Measurements from ENCODE around the gene RALB. TPM values are rescaled to one million over a fixed set of nuclear protein-coding genes. Genes with fewer than 3 reads are reported as not detected.

RALB gene
- polyA plus RNA-seq, 1 of the 3 experiments (the other 2 are of a cell fraction) = 37.2 TPM

- Histone ChIP-seq H3K27me3 (ENCODE audit: insufficient read depth) (no peaks in the 10 kb centered on the region), H4K20me1 (ENCODE audit: insufficient read depth) (0 out of 2 replicates have a peak, but pooled peaks cover 7% of the 10 kb centered on the region), H3K4me1 (ENCODE audit: control insufficient read depth in 1 of 2, insufficient read depth in 2 of 2, low read depth in 1 of 2, low read length in 1 of 2) (no peaks in the 10 kb centered on the region), H3K36me3 (replicated peaks in 1 of 2; ENCODE audit: control insufficient read depth in 1 of 2, insufficient read depth in 2 of 2, low read length in 1 of 2) (peaks cover 17 to 22% of the 10 kb centered on the region in 2 experiments), H3K4me3 (ENCODE audit: low read depth in 2 of 2, low read length in 1 of 2) (no peak overlapping the region), H3K9me2 (no peaks in the 10 kb centered on the region), H3K27ac (ENCODE audit: low read depth in 2 of 2, low read length in 1 of 2) (no peak overlapping the region), H3K9ac (no peak overlapping the region), H3K9me3 (no peaks in the 10 kb centered on the region), H3F3A (replicated peaks; ENCODE audit: insufficient read depth) (no peaks in the 10 kb centered on the region), H3K4me2 (no peak overlapping the region), H3K79me2 (ENCODE audit: insufficient read depth) (no peaks in the 10 kb centered on the region), H2AFZ (ENCODE audit: low read depth) (no peak overlapping the region)
- POLR2A ChIA-PET = no interaction called here
- CTCF ChIA-PET = interaction anchor here (1.4 to 2.1 kb wide), 4 partner anchors 9 to 380 kb away, joined by 4 to 12 read pairs (median 6); no protein-coding TSS in a partner anchor
- TF ChIP-seq SMC3 (IDR thresholded peaks at IDR 0.05; ENCODE audit: low read depth, low read length) (no peak), GATA2 (CRISPR knock-in tag; IDR thresholded peaks at IDR 0.05) (no peak), RCOR1 (IDR thresholded peaks at IDR 0.05; ENCODE audit: low read length) (no peak), EP300 (IDR thresholded peaks at IDR 0.05; ENCODE audit: borderline replicate concordance in 1 of 2, low read depth in 1 of 2, low read length in 1 of 2) (no peak), TCF12 (IDR thresholded peaks at IDR 0.05) (no peak), ZBTB33 (IDR thresholded peaks at IDR 0.05; ENCODE audit: borderline replicate concordance, low read depth) (no peak), MXI1 (IDR thresholded peaks at IDR 0.05; ENCODE audit: low read depth, low read length) (no peak)
- WGBS (ENCODE audit: low lambda C conversion rate) = 94% methylated on average over 9 of the region's 10 CpGs
- no peak for DNase-seq
Measured at GRCh38 chr2:120300385-120300784, 47.7 kb downstream of the RALB start.

GRCh38 chr2:120301284-120301683, 48.6 kb downstream of the RALB start:
- ChIA-PET POLR2A (no interaction called here), CTCF (interaction anchor here (1.4 to 2.2 kb wide), 4 partner anchors 10 to 379 kb away, joined by 4 to 12 read pairs (median 6); no protein-coding TSS in a partner anchor)
- 87% methylated on average over 2 of the region's 5 CpGs for WGBS (ENCODE audit: low lambda C conversion rate)
- Histone ChIP-seq H3K9me3 (no peaks in the 10 kb centered on the region), H3K27ac (ENCODE audit: low read depth in 2 of 2, low read length in 1 of 2) (no peak overlapping the region), H3K4me2 (no peak overlapping the region), H3K27me3 (ENCODE audit: insufficient read depth) (no peaks in the 10 kb centered on the region), H3K9me2 (no peaks in the 10 kb centered on the region), H3K79me2 (ENCODE audit: insufficient read depth) (no peaks in the 10 kb centered on the region), H3K4me3 (ENCODE audit: low read depth in 2 of 2, low read length in 1 of 2) (no peak overlapping the region), H3K36me3 (replicated peaks in 1 of 2; ENCODE audit: control insufficient read depth in 1 of 2, insufficient read depth in 2 of 2, low read length in 1 of 2) (peaks cover 13 to 17% of the 10 kb centered on the region in 2 experiments), H3F3A (replicated peaks; ENCODE audit: insufficient read depth) (no peaks in the 10 kb centered on the region), H2AFZ (ENCODE audit: low read depth) (no peak overlapping the region), H3K4me1 (ENCODE audit: control insufficient read depth in 1 of 2, insufficient read depth in 2 of 2, low read depth in 1 of 2, low read length in 1 of 2) (no peaks in the 10 kb centered on the region), H4K20me1 (ENCODE audit: insufficient read depth) (0 out of 2 replicates have a peak, but pooled peaks cover 7% of the 10 kb centered on the region), H3K9ac (no peak overlapping the region)
- no peak for TF ChIP-seq RCOR1 (IDR thresholded peaks at IDR 0.05; ENCODE audit: low read length)
- TF ChIP-seq MAX (IDR thresholded peaks at IDR 0.05; ENCODE audit: low read depth) = no peak
- no peak for TF ChIP-seq YY1 (IDR thresholded peaks at IDR 0.05; ENCODE audit: low read depth)
- no peak for TF ChIP-seq GABPA (IDR thresholded peaks at IDR 0.05; ENCODE audit: low read depth)
- TF ChIP-seq MEF2A (IDR thresholded peaks at IDR 0.05; ENCODE audit: borderline replicate concordance, low read depth) = no peak
- TF ChIP-seq SMC3 (IDR thresholded peaks at IDR 0.05; ENCODE audit: low read depth, low read length) = no peak
- no peak for TF ChIP-seq MXI1 (IDR thresholded peaks at IDR 0.05; ENCODE audit: low read depth, low read length)
- TF ChIP-seq RXRA (IDR thresholded peaks at IDR 0.05; ENCODE audit: borderline replicate concordance, low read depth) = no peak
- no peak for TF ChIP-seq FOXM1 (IDR thresholded peaks at IDR 0.05; ENCODE audit: low read depth)
- TF ChIP-seq CTCF (IDR thresholded peaks at IDR 0.05) = no peak
- no peak for TF ChIP-seq NRF1 (IDR thresholded peaks at IDR 0.05; ENCODE audit: low read depth, low read length)
- TF ChIP-seq EZH2phosphoT487 (IDR thresholded peaks at IDR 0.05; ENCODE audit: borderline replicate concordance, low read depth) = no peak
- TF ChIP-seq RFX5 (IDR thresholded peaks at IDR 0.05; ENCODE audit: low read length) = no peak
- no peak for TF ChIP-seq FOXJ3 (CRISPR knock-in tag; IDR thresholded peaks at IDR 0.05)
- TF ChIP-seq POLR2AphosphoS5 (IDR thresholded peaks at IDR 0.05; ENCODE audit: low read depth, low read length) = no peak
- no peak for TF ChIP-seq RAD21 (IDR thresholded peaks at IDR 0.05; ENCODE audit: low read length)
- TF ChIP-seq CHD2 (IDR thresholded peaks at IDR 0.05; ENCODE audit: low read length, partially characterized antibody) = no peak
- TF ChIP-seq TAF1 (IDR thresholded peaks at IDR 0.05; ENCODE audit: borderline replicate concordance, low read depth, low read length) = no peak
- no peak for DNase-seq

Data from SK-N-SH (cell line).